H1 (cell line): ENCODE results near the gene TRIL. TPM values are rescaled to one million over a fixed set of nuclear protein-coding genes. Genes with fewer than 3 reads are reported as not detected.

Experiments used
- CHD7 ChIP-seq: fragments of 300-600 bp; sonication (generic); IDR thresholded peaks from 2 replicates; pipeline ENCODE4 v1.7.1; 2012; ENCODE audit warnings: low read length, moderate library complexity, mild to moderate bottlenecking, inconsistent platforms; ENCODE audit not compliant: insufficient replicate concordance
- polyA plus RNA-seq, 7 experiments: library from polyadenylated mRNA; depleted of rRNA in 3 of 7; stranded (reverse) in 5 of 7; unstranded in 2 of 7; fragments of >200 nt in 5 of 7; fragments of 200-250 nt in 2 of 7; gene quantifications; 1 replicate in 5 of 7; 2 replicates in 1 of 7; 4 replicates in 1 of 7; pipeline versions ENCODE4 v1.2.1 to v1.2.3, GENCODE V29; 2011 to 2013; ENCODE audit warnings: missing spikeins in 2 of 7, mixed read lengths in 2 of 7
- total RNA-seq: library from RNA; stranded (reverse); fragmentation: NEBNext Ultra II Directional; extraction: Animal tissue kit (Norgen Biotek cat#: 25700); gene quantifications from 2 replicates; pipeline ENCODE4 v1.2.1, GENCODE V29; 2021

Gene TRIL
- total and polyA plus RNA-seq, 2 of the 8 experiments (the other 6 are each of a cell fraction or from before 2014, with no cell fraction given), result 3.9 to 5.5 TPM

GRCh38 chr7:28980451-28981160, 22.5 kb upstream of the TRIL start (continued):
- no peak for TF ChIP-seq CHD7
- TF ChIP-seq, all 59 proteins: peak for 0
